SK-N-MC (cell line): ENCODE measurements around the gene MAD2L1.

Experiments
- EZH2 ChIP-seq: fragments of 200-600 bp; sonication (generic); IDR thresholded peaks from one replicate; pipeline ENCODE4 v1.6.1; 2017; ENCODE audit warnings: antibody characterized with exemption
- FOXP2 ChIP-seq: optimal IDR thresholded peaks from 2 replicates; pipeline ENCODE3; 2011; ENCODE audit warnings: mild to moderate bottlenecking, moderate library complexity; ENCODE audit not compliant: insufficient read depth; ENCODE audit errors: extremely low read length, control extremely low read depth
- POLR2AphosphoS5 ChIP-seq: IDR thresholded peaks from 2 replicates; pipeline ENCODE4 v1.6.1; 2012; ENCODE audit warnings: mild to moderate bottlenecking, low read depth, low read length, borderline replicate concordance

- no peak for TF ChIP-seq EZH2
- TF ChIP-seq POLR2AphosphoS5: no peak
- TF ChIP-seq FOXP2: no peak
These were observed 38.8 kb upstream of the MAD2L1 start for GRCh38 chr4:120105472-120105871.
